ENCODE results near the gene FAM107B.
A peak's percentile ranks its signal among the peaks of the same experiment; 100 is the strongest.

Gene FAM107B

GRCh38 chr10:14536241-14537213 lies 238.2 kb downstream of the FAM107B start:
- Mint-ChIP-seq H3K36me3 (ENCODE audit: low read depth) (peaks cover 28% of the 10 kb centered on the region), H3K27ac (no peak overlapping the region), H3K4me1 (peaks cover 79% of the 10 kb centered on the region), H3K4me3 (no peak overlapping the region), H3K27me3 (no peaks in the 10 kb centered on the region), H3K9me3 (no peaks in the 10 kb centered on the region)
- DNase-seq (peak; percentile 57), ATAC-seq (peak; percentile 34)

- peaks cover 79% of the 10 kb centered on the region for H3K4me1 Mint-ChIP-seq
- peaks cover 19% of the 10 kb centered on the region for H3K36me3 Mint-ChIP-seq (ENCODE audit: low read depth)
- no peaks in the 10 kb centered on the region for H3K9me3 Mint-ChIP-seq
- H3K4me3 Mint-ChIP-seq: no peak overlapping the region
- H3K27ac Mint-ChIP-seq: peak overlapping the region; percentile 46
- ATAC-seq: no peak
- H3K27me3 Mint-ChIP-seq: no peaks in the 10 kb centered on the region
- DNase-seq: no peak
Observed at GRCh38 chr10:14535457-14536130, 239.1 kb downstream of the FAM107B start.

GRCh38 chr10:14534152-14534551 lies 240.5 kb downstream of the FAM107B start:
- Mint-ChIP-seq H3K27me3 (no peaks in the 10 kb centered on the region), H3K36me3 (ENCODE audit: low read depth) (peaks cover 27% of the 10 kb centered on the region)

GRCh38 chr10:14533295-14533694 lies 241.4 kb downstream of the FAM107B start:
- Mint-ChIP-seq H3K9me3 (no peaks in the 10 kb centered on the region), H3K4me3 (no peak overlapping the region), H3K4me1 (peaks cover 85% of the 10 kb centered on the region), H3K27me3 (no peaks in the 10 kb centered on the region), H3K36me3 (ENCODE audit: low read depth) (peaks cover 34% of the 10 kb centered on the region), H3K27ac (peak overlapping the region; percentile 11)
- DNase-seq: no peak
- no peak for ATAC-seq

More at GRCh38 chr10:14534152-14534551, 240.5 kb downstream of the FAM107B start:
- no peak overlapping the region for H3K27ac Mint-ChIP-seq
- ATAC-seq (no peak), DNase-seq (no peak)
- peaks cover 81% of the 10 kb centered on the region for H3K4me1 Mint-ChIP-seq
- H3K4me3 Mint-ChIP-seq: no peak overlapping the region
- no peaks in the 10 kb centered on the region for H3K9me3 Mint-ChIP-seq

GRCh38 chr10:14532473-14533251 lies 242.0 kb downstream of the FAM107B start:
- Mint-ChIP-seq H3K27me3 (no peaks in the 10 kb centered on the region), H3K36me3 (ENCODE audit: low read depth) (peaks cover 36% of the 10 kb centered on the region), H3K4me3 (no peak overlapping the region), H3K4me1 (peaks cover 89% of the 10 kb centered on the region), H3K9me3 (no peaks in the 10 kb centered on the region), H3K27ac (peak overlapping the region; percentile 11)
- DNase-seq (no peak), ATAC-seq (peak; percentile 43)

GRCh38 chr10:14531974-14532373 lies 242.7 kb downstream of the FAM107B start:
- Mint-ChIP-seq H3K27ac (no peak overlapping the region), H3K9me3 (no peaks in the 10 kb centered on the region), H3K36me3 (ENCODE audit: low read depth) (peaks cover 41% of the 10 kb centered on the region), H3K4me3 (no peak overlapping the region), H3K4me1 (peaks cover 95% of the 10 kb centered on the region), H3K27me3 (no peaks in the 10 kb centered on the region)
- ATAC-seq (no peak), DNase-seq (no peak)

- Mint-ChIP-seq H3K27me3 (no peaks in the 10 kb centered on the region), H3K4me1 (peaks cover 91% of the 10 kb centered on the region), H3K4me3 (no peak overlapping the region), H3K9me3 (no peaks in the 10 kb centered on the region), H3K27ac (peak overlapping the region; percentile 45), H3K36me3 (ENCODE audit: low read depth) (peaks cover 48% of the 10 kb centered on the region)
- no peak for DNase-seq
- no peak for ATAC-seq
Observed at GRCh38 chr10:14530465-14530864, 244.2 kb downstream of the FAM107B start.

GRCh38 chr10:14529351-14529750 lies 245.3 kb downstream of the FAM107B start:
- no peak overlapping the region for H3K4me3 Mint-ChIP-seq
- no peak overlapping the region for H3K27ac Mint-ChIP-seq

GRCh38 chr10:14528450-14528849 lies 246.2 kb downstream of the FAM107B start:
- H3K4me3 Mint-ChIP-seq: peak overlapping the region; percentile 56
- H3K36me3 Mint-ChIP-seq (ENCODE audit: low read depth): peaks cover 51% of the 10 kb centered on the region
- ATAC-seq (peak; percentile 74), DNase-seq (no peak)
- no peaks in the 10 kb centered on the region for H3K9me3 Mint-ChIP-seq
- peak overlapping the region; percentile 83 for H3K27ac Mint-ChIP-seq
- peaks cover 89% of the 10 kb centered on the region for H3K4me1 Mint-ChIP-seq
- no peaks in the 10 kb centered on the region for H3K27me3 Mint-ChIP-seq

More at GRCh38 chr10:14529351-14529750, 245.3 kb downstream of the FAM107B start:
- DNase-seq (no peak), ATAC-seq (no peak)
- Mint-ChIP-seq H3K27me3 (no peaks in the 10 kb centered on the region), H3K4me1 (peaks cover 90% of the 10 kb centered on the region), H3K9me3 (no peaks in the 10 kb centered on the region), H3K36me3 (ENCODE audit: low read depth) (peaks cover 52% of the 10 kb centered on the region)

- ATAC-seq (no peak), DNase-seq (no peak)
- Mint-ChIP-seq H3K4me3 (peak overlapping the region; percentile 56), H3K27me3 (no peaks in the 10 kb centered on the region), H3K27ac (peak overlapping the region; percentile 83), H3K4me1 (peaks cover 88% of the 10 kb centered on the region), H3K9me3 (no peaks in the 10 kb centered on the region), H3K36me3 (ENCODE audit: low read depth) (peaks cover 52% of the 10 kb centered on the region)
Observed at GRCh38 chr10:14527915-14528314, 246.8 kb downstream of the FAM107B start.

GRCh38 chr10:14527134-14527844 lies 247.4 kb downstream of the FAM107B start:
- Mint-ChIP-seq H3K4me1 (peaks cover 82% of the 10 kb centered on the region), H3K4me3 (peak overlapping the region; percentile 1), H3K36me3 (ENCODE audit: low read depth) (peaks cover 54% of the 10 kb centered on the region), H3K9me3 (no peaks in the 10 kb centered on the region), H3K27ac (peak overlapping the region; percentile 48), H3K27me3 (no peaks in the 10 kb centered on the region)
- ATAC-seq: peak; percentile 31
- no peak for DNase-seq

GRCh38 chr10:14526326-14526725 lies 248.4 kb downstream of the FAM107B start:
- ATAC-seq: no peak
- H3K27ac Mint-ChIP-seq: no peak overlapping the region
- H3K27me3 Mint-ChIP-seq: no peaks in the 10 kb centered on the region
- H3K36me3 Mint-ChIP-seq (ENCODE audit: low read depth): peaks cover 60% of the 10 kb centered on the region
- H3K4me3 Mint-ChIP-seq: no peak overlapping the region
- no peaks in the 10 kb centered on the region for H3K9me3 Mint-ChIP-seq
- H3K4me1 Mint-ChIP-seq: peaks cover 74% of the 10 kb centered on the region
- DNase-seq: no peak

- H3K9me3 Mint-ChIP-seq: no peaks in the 10 kb centered on the region
- ATAC-seq (no peak), DNase-seq (no peak)
- H3K36me3 Mint-ChIP-seq (ENCODE audit: low read depth): peaks cover 65% of the 10 kb centered on the region
- H3K4me3 Mint-ChIP-seq: no peak overlapping the region
- no peaks in the 10 kb centered on the region for H3K27me3 Mint-ChIP-seq
- H3K27ac Mint-ChIP-seq: no peak overlapping the region
- H3K4me1 Mint-ChIP-seq: peaks cover 59% of the 10 kb centered on the region
Observed at GRCh38 chr10:14524691-14525324, 249.9 kb downstream of the FAM107B start.

Data from activated naive CD8-positive, alpha-beta T cell treated with anti-CD3 and anti-CD28 coated beads, Interleukin-2, amount 50 U/mL, for 24 hours (primary cell).